ENCODE results near the gene ATP9B. TPM values are rescaled to one million over a fixed set of nuclear protein-coding genes. Genes with fewer than 3 reads are reported as not detected.
A peak's percentile ranks its signal among the peaks of the same experiment; 100 is the strongest.

Gene ATP9B
- total RNA-seq, 1 experiment from 2014 or later, result 44.4 TPM

DNA sequence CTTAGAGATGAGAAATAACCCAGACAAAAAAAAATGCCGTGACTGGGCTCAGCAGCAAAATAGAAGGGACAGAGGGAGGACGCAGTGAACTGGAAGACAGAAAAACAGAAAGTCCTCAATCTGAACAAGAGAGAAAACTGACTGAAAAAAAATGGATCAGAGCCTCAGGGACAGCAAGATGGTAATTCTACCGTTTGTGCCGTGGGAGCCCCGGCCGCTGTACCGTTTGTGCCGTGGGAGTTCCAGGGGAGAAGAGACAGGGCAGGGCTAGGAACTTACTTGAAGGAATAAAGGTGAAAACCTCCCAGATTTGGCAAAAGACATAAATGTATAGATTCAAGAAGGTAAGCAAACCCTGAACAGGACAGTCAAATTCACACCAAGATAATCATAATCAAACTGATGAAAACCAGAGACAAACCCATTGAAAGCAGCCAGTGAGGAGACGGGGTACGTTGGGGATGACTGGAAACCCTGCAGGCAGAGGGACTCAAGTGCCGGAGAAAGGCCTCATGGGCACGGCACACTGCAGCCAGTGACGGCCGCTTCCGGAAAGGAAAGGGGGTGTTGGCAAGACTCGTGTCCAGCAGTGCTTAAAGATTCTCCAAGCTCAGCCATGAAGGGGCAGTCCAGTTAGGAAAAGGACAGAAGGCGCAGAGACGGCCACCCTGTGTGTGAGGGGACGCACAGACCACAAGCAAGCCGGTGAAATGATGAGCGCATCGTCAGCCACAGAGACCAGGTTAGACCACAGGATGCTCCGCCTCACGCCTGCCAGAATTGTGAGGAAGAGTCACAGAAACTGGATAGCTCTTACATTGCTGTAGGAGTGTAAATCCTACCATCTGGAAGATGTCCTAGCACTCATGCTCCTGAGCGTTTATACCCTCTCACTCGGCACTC, 286.5 kb downstream of the ATP9B start:
- POLR2A ChIA-PET, result no interaction called here
- ATAC-seq (peak; percentile 22; the same call in 1 of the 2 replicates), DNase-seq (ENCODE audit: low read depth, low spot score) (no peak)
- Histone ChIP-seq H3K27me3 (ENCODE audit: control insufficient read depth, insufficient read depth, low read length) (no peaks in the 10 kb centered on the region), H3K4me3 (ENCODE audit: low read depth in 2 of 2, low read length in 2 of 2) (no peak overlapping the region), H3K4me1 (ENCODE audit: control insufficient read depth, insufficient read depth, low read length) (no peaks in the 10 kb centered on the region), H3K9me3 (ENCODE audit: control insufficient read depth, insufficient read depth, low read depth, low read length) (no peaks in the 10 kb centered on the region), H3K36me3 (ENCODE audit: control insufficient read depth, insufficient read depth, low read length) (no peaks in the 10 kb centered on the region; the same call in 1 of the 2 replicates), H3K27ac (ENCODE audit: low read length) (no peak overlapping the region)
- TF ChIP-seq TCF7L2 (IDR thresholded peaks at IDR 0.05; ENCODE audit: low read depth, low read length) (no peak), SIN3A (IDR thresholded peaks at IDR 0.05; ENCODE audit: borderline replicate concordance, insufficient read depth, low read depth, low read length) (no peak), POLR2AphosphoS5 (IDR thresholded peaks at IDR 0.05; ENCODE audit: low read depth, low read length) (no peak)
- TF ChIP-seq, protein P1, sequence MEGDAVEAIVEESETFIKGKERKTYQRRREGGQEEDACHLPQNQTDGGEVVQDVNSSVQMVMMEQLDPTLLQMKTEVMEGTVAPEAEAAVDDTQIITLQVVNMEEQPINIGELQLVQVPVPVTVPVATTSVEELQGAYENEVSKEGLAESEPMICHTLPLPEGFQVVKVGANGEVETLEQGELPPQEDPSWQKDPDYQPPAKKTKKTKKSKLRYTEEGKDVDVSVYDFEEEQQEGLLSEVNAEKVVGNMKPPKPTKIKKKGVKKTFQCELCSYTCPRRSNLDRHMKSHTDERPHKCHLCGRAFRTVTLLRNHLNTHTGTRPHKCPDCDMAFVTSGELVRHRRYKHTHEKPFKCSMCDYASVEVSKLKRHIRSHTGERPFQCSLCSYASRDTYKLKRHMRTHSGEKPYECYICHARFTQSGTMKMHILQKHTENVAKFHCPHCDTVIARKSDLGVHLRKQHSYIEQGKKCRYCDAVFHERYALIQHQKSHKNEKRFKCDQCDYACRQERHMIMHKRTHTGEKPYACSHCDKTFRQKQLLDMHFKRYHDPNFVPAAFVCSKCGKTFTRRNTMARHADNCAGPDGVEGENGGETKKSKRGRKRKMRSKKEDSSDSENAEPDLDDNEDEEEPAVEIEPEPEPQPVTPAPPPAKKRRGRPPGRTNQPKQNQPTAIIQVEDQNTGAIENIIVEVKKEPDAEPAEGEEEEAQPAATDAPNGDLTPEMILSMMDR (IDR thresholded peaks at IDR 0.05), result no peak
- TF ChIP-seq, protein P2, sequence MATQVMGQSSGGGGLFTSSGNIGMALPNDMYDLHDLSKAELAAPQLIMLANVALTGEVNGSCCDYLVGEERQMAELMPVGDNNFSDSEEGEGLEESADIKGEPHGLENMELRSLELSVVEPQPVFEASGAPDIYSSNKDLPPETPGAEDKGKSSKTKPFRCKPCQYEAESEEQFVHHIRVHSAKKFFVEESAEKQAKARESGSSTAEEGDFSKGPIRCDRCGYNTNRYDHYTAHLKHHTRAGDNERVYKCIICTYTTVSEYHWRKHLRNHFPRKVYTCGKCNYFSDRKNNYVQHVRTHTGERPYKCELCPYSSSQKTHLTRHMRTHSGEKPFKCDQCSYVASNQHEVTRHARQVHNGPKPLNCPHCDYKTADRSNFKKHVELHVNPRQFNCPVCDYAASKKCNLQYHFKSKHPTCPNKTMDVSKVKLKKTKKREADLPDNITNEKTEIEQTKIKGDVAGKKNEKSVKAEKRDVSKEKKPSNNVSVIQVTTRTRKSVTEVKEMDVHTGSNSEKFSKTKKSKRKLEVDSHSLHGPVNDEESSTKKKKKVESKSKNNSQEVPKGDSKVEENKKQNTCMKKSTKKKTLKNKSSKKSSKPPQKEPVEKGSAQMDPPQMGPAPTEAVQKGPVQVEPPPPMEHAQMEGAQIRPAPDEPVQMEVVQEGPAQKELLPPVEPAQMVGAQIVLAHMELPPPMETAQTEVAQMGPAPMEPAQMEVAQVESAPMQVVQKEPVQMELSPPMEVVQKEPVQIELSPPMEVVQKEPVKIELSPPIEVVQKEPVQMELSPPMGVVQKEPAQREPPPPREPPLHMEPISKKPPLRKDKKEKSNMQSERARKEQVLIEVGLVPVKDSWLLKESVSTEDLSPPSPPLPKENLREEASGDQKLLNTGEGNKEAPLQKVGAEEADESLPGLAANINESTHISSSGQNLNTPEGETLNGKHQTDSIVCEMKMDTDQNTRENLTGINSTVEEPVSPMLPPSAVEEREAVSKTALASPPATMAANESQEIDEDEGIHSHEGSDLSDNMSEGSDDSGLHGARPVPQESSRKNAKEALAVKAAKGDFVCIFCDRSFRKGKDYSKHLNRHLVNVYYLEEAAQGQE (IDR thresholded peaks at IDR 0.05; ENCODE audit: insufficient read depth in 1 of 2, low read depth in 2 of 2, low read length in 1 of 2), result no peak
- in situ Hi-C loops (cut with HindIII; ENCODE audit: low pct_unique_long_range_greater_than_20kb, low sequenced_read_pairs) (no loop called here), intact Hi-C loops (cut with micrococcal nuclease; ENCODE audit: unreplicated experiment) (no loop called here)
- CTCF ChIA-PET, result no interaction called here
- no TSS peak for BruUV-seq (replicated peaks)

DNA sequence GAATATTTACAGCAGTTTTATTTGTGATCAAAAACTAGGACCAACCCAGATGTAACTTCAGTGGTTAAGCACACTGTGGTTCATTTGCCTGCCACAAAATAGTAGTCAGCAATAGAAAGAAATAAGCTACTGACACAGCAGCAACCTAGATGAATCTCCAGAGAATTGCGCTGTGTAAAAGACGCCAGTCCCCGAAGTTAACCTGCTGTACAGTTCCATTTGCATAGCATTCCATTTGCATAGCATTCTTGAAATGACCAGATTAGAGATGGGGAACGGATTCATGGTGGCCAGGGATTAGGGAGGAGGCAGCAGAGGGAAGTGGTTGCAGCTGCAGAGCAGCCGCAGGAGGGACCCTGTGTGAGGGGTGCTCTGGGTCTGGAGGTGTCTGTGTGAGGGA, 287.2 kb downstream of the ATP9B start:
- in situ Hi-C loops (cut with HindIII; ENCODE audit: low pct_unique_long_range_greater_than_20kb, low sequenced_read_pairs), result no loop called here
- Histone ChIP-seq H3K27ac (ENCODE audit: low read length) (no peak overlapping the region), H3K36me3 (ENCODE audit: control insufficient read depth, insufficient read depth, low read length) (no peaks in the 10 kb centered on the region; the same call in 1 of the 2 replicates), H3K27me3 (ENCODE audit: control insufficient read depth, insufficient read depth, low read length) (no peaks in the 10 kb centered on the region), H3K4me3 (ENCODE audit: low read depth in 2 of 2, low read length in 2 of 2) (no peak overlapping the region), H3K4me1 (ENCODE audit: control insufficient read depth, insufficient read depth, low read length) (no peaks in the 10 kb centered on the region; the same call in 1 of the 2 replicates), H3K9me3 (ENCODE audit: control insufficient read depth, insufficient read depth, low read depth, low read length) (no peaks in the 10 kb centered on the region)
- ChIA-PET CTCF (no interaction called here), POLR2A (no interaction called here)
- TF ChIP-seq, protein P2 (IDR thresholded peaks at IDR 0.05; ENCODE audit: insufficient read depth in 1 of 2, low read depth in 2 of 2, low read length in 1 of 2), result no peak
- BruUV-seq (replicated peaks), result no TSS peak
- DNase-seq (ENCODE audit: low read depth, low spot score) (no peak), ATAC-seq (no peak; the same call in 1 of the 2 replicates)
- intact Hi-C loops (cut with micrococcal nuclease; ENCODE audit: unreplicated experiment), result no loop called here

All from Panc1 (cell line).